ENCODE data around the gene TTC4. TPM values are rescaled to one million over a fixed set of nuclear protein-coding genes. Genes with fewer than 3 reads are reported as not detected.

The TTC4 gene
- total RNA-seq, 2 donors from 2014 or later = 15.1 to 26.4 TPM

DNA sequence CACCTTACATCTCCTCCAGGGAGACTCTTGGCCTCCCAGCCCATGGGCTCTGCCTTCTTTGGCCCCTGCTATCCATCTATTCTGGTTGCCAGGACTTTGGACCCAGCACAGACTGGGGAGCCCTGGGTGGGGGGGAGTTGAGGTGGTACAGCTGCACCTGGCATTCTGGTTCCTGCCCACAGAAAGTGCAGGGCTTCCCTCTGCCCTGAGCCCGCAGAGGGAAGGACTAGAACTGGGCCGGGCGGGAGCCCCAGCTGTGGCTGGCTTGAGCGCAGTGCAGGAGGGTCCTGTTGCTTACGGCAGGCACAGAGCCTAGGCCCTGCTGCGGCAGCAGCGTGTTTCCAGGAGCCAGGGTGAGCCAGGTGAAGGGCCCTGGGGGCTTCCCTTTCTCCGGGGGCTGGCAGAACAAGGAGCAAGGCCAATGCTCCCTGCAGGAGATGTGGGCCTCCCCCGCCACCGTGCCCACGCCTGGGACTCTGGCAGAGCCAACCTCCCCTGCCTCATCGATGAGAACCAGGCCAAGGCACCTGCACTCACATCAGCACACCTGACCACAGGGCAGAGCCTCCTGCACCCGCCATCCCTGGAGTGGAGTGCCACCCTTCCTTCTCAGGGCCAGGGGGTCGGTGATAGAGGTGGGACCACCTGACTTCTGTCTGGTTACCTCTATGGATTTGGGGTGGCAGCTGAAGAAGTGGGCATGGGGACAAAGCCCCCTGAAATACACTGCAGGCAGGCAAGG is 32.6 kb downstream of the TTC4 start:
- peaks cover 7% of the 10 kb centered on the region for H3K36me3 Mint-ChIP-seq (ENCODE audit: low read depth)
- no peaks in the 10 kb centered on the region for H3K4me1 Mint-ChIP-seq
- no peaks in the 10 kb centered on the region for H3K9me3 Mint-ChIP-seq
- no peak overlapping the region for H3K27ac Mint-ChIP-seq
- no peak overlapping the region for H3K4me3 Mint-ChIP-seq
- no peak for ATAC-seq (replicated peaks)
- H3K27me3 Mint-ChIP-seq = no peaks in the 10 kb centered on the region

DNA sequence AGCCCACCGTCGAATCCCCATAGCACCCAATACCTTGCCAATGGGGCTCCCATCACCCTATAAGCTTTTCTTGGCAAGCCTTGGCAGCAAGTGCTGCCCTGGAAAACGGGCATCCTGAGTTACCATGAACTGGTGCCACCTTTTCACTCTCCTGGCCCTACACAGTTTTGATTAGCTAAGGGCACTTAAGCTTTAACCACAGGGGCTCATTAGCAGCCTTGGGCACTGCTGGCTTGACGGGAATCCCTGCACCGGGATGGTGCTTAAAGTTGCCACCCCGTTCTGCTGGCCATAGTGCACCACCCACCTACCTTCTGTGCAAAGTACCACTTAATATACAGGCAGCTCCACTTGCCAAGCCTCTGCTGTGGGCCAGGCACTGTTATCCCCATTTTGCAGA is 34.9 kb downstream of the TTC4 start:
- no peak for ATAC-seq (replicated peaks)
- Mint-ChIP-seq H3K36me3 (ENCODE audit: low read depth) (no peaks in the 10 kb centered on the region), H3K27me3 (no peaks in the 10 kb centered on the region), H3K4me1 (no peaks in the 10 kb centered on the region), H3K27ac (no peak overlapping the region), H3K9me3 (no peaks in the 10 kb centered on the region), H3K4me3 (no peak overlapping the region)

DNA sequence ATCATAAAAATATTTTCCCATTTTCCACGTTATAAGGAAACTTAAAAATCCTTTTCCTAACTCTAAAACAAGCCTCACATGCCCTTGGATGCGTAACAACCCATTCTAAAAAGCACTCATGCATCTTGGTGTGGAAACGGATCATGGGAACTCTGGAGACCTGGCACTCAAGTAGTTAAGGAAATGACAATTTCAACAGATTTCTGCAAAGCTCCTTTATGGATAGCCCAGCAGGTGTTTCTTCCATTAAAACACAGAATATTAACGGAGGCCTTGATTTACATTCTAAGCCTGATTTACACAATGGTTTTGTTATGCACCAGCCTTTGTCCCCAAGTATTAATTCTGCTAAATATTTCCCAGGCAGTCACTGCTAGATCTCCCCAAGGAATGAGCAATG is 35.8 kb downstream of the TTC4 start:
- H3K27me3 Mint-ChIP-seq = no peaks in the 10 kb centered on the region
- H3K36me3 Mint-ChIP-seq (ENCODE audit: low read depth) = peaks cover 6% of the 10 kb centered on the region
- H3K4me3 Mint-ChIP-seq = no peak overlapping the region
- no peaks in the 10 kb centered on the region for H3K9me3 Mint-ChIP-seq
- no peak for ATAC-seq (replicated peaks)
- H3K27ac Mint-ChIP-seq = no peak overlapping the region
- H3K4me1 Mint-ChIP-seq = no peaks in the 10 kb centered on the region

DNA sequence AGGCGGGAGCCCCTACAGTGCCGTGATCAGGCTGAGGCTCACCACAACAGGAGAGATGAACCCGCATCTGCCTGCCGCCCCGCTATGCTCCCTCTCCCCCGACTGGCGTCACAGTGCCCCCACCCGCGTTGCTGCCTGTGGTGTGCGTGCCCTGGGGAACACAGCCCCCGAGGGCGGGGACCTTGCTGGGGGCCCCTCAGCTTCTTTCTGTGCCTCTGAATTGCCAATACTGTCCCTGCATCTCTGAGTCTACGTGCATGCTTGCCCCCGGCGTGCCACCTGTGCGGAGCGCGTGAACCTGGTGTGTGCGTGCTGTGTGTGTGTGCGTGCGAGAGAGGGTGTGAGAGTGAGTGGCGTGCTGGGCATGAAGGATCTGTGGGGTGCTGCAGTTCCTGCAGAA is 38.4 kb downstream of the TTC4 start:
- Mint-ChIP-seq H3K9me3 (no peaks in the 10 kb centered on the region), H3K27ac (no peak overlapping the region), H3K36me3 (ENCODE audit: low read depth) (peaks cover 16% of the 10 kb centered on the region), H3K27me3 (no peaks in the 10 kb centered on the region), H3K4me3 (no peak overlapping the region), H3K4me1 (no peaks in the 10 kb centered on the region)
- ATAC-seq (replicated peaks) = no peak

DNA sequence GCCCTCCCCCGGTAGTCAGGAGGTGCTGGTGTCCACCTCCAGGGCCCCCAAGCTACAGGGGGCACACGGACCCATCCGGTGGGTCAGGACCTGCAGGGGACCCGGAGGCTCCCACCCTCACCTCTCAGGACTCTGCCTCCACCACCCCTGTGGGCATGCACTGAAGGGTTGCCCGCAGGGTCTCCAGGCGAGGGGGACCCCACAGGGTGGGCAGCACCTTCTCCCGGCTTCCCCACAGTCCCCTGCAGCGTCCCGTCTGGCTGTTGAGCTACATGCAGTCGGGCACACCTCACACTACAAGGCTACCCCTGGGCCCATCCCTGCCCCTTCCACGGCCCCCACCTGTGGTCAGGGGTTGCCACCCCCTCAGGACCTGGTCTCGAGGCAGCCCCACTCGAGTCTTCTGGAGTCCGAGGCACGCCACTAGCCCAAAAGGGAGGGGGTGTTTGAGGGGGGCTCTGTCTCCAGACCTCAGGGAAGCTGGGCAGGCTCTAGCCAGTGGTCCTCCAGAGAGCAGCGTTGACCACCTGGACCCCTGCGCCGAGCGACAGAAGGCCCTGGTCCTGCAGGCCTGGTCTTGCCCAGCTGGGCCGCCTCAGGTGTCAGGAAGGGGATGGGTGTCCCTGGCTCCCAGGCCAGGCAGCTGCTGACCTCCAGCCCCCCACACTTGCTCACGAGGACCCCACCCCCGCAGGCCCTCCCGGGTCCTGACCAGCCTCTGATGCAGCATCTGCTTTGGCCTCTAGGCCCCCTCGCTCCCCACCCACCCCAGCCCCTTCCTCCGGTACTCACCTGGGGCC is 39.0 kb downstream of the TTC4 start:
- Mint-ChIP-seq H3K4me1 (no peaks in the 10 kb centered on the region), H3K27me3 (no peaks in the 10 kb centered on the region), H3K9me3 (no peaks in the 10 kb centered on the region), H3K36me3 (ENCODE audit: low read depth) (peaks cover 16% of the 10 kb centered on the region), H3K27ac (no peak overlapping the region), H3K4me3 (no peak overlapping the region)
- ATAC-seq (replicated peaks) = no peak

DNA sequence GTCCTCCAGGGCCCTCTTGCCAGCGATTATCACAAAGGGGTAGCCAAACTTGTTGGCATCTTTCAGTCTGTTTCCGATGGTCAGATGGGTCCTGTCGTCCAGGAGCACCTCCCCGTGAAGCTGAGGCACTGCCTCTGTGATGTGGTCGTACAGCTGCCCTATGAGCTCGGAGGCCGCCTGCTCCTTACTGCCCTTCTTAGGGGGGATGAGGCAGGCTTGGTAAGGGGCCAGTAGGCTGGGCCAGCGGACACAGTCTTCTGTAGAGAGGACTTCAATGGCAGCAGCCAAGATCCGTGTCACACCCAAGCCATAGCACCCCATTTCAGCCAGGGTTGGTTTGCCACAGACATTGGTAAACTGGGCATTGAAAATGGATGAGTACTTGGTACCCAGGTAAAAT is 42.2 kb downstream of the TTC4 start:
- peaks cover 16% of the 10 kb centered on the region for H3K36me3 Mint-ChIP-seq (ENCODE audit: low read depth)
- ATAC-seq (replicated peaks) = no peak
- H3K27ac Mint-ChIP-seq = no peak overlapping the region
- peaks cover 2% of the 10 kb centered on the region for H3K4me1 Mint-ChIP-seq
- no peaks in the 10 kb centered on the region for H3K9me3 Mint-ChIP-seq
- no peaks in the 10 kb centered on the region for H3K27me3 Mint-ChIP-seq
- H3K4me3 Mint-ChIP-seq = no peak overlapping the region

DNA sequence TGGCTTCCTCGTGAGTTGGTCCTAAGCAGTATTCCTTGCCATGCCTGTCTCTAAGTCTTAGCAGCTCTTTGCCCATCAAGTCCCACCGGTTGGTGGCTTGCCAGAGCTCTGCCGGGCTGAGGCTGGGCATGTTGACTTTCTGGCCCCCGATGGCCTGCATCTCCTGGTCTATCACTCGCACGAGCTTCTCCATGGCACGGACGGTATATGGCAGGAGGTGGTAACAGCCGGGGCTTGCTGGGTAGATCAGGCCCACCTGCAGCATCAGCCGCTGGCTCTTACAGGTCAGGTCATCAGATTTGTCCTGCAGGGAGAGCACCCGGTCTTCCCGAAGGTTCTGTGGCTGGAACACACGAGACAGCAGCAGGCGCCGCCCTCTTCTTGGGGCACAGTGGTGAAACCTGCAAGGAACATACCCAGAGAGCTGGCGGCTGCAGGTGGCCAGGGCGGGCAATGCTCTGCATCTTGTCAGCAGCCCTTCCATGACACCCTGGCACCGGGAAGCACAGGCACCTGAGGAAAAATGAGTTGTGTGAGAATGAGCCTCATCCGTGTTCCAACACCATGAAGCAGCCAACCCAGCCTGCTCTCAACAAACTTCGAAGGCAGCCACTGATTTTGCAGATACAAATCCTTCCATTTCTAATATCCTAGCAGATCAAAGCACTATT is 43.2 kb downstream of the TTC4 start:
- peaks cover 16% of the 10 kb centered on the region for H3K36me3 Mint-ChIP-seq (ENCODE audit: low read depth)
- no peak for ATAC-seq (replicated peaks)
- no peak overlapping the region for H3K4me3 Mint-ChIP-seq

DNA sequence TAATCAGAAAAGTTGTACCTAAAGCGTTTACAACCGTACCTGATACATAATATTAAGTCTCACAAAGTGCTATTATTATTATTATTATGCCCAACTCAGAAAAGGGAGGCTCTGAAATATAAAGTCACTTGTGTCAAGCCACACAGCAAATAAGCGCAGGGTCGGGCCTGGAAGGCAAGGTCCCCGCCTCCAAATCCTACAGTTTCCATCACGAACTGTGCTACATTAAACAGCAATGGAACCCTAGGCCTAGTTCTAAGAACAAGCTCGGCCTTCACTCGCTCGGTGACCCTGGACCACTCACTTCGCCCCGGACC is 48.1 kb downstream of the TTC4 start:
- no peaks in the 10 kb centered on the region for H3K36me3 Mint-ChIP-seq (ENCODE audit: low read depth)
- ATAC-seq (replicated peaks) = no peak
- no peaks in the 10 kb centered on the region for H3K9me3 Mint-ChIP-seq
- peaks cover 11% of the 10 kb centered on the region for H3K4me1 Mint-ChIP-seq
- peak overlapping the region; percentile 89 for H3K27ac Mint-ChIP-seq
- no peaks in the 10 kb centered on the region for H3K27me3 Mint-ChIP-seq
- peak overlapping the region; percentile 93 for H3K4me3 Mint-ChIP-seq

More for the DNA sequence above, 43.2 kb downstream of the TTC4 start:
- no peaks in the 10 kb centered on the region for H3K9me3 Mint-ChIP-seq
- no peaks in the 10 kb centered on the region for H3K27me3 Mint-ChIP-seq
- peaks cover 6% of the 10 kb centered on the region for H3K4me1 Mint-ChIP-seq
- no peak overlapping the region for H3K27ac Mint-ChIP-seq

DNA sequence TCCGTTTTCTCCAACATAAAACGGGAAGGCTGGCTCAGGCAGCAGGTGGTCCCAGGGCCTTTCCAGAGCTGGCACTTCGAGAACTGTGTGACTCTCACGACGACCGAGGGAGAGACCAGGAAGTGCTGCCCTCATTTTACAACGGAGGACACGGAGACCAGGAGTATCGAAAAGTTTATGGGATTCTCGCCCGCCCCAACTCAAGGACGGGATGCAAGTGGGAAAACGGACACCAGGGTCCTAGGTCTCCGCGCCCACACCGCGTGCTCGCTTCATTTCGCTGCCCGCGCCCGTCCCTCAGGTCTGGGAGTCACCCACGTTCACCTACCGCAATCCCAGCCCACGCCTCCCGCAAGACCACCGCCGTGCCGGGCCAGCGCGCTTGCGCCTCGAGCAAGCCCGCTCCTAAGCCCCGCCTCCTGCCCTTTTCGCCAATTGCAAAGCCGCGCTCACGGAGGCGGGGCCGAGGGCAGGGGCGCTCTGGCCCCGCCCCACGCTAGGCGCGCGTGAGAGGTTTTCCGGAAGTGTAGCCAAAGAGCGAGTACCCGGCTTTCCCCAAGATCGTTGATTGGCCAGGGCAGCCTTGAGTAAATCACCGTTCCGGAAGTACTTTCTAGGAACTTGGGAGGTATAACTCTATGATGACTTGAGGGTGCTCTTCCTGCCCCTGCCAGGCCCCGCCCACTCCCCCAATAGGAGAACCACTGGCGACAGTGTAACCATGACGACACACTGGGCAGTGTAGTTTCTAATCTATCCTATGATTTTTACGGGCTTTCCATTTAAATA is 48.7 kb downstream of the TTC4 start, which contains the start of gene PARS2:
Gene PARS2, minus strand, starts transcription at position 391 of the 789 bp plus-strand sequence. CDS start 5,362 bp downstream, outside the sequence.
- Mint-ChIP-seq H3K36me3 (ENCODE audit: low read depth) (no peaks in the 10 kb centered on the region), H3K27ac (peak within 1 kb of the TSS; percentile 89), H3K9me3 (no peaks in the 10 kb centered on the region), H3K4me3 (peak within 1 kb of the TSS; percentile 93), H3K4me1 (peaks cover 11% of the 10 kb centered on the region), H3K27me3 (no peaks in the 10 kb centered on the region)
- peak; percentile 96 for ATAC-seq (replicated peaks)

DNA sequence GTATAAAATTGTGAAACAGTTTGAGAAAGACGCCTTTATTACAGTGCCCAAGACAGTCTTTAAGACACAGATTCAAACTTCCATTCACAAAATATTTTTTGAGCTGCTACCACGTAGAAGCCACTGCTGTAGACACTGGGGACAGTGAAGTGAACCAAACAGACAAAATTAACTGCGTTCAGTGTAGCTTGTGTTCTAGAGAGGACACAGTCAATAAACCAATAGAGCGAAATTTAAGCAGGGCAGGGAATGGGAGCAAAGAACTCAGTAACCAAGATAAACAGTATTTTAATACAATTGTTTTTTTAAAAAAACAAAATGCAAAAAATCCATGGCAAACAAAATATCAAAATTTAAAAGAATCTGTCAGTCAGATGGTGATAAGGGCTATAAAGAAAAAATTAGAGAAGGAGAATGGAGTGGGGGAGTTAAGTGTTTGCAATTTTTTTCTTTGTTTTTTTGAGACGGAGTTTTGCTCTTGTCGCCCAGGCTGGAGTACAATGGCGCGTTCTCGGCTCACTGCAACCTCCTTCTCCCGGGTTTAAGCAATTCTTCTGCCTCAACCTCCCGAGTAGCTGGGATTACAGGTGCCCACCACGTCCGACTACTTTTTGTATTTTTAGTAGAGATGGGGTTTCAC is 49.4 kb downstream of the TTC4 start:
- H3K4me1 Mint-ChIP-seq = peaks cover 11% of the 10 kb centered on the region
- H3K9me3 Mint-ChIP-seq = no peaks in the 10 kb centered on the region
- H3K27me3 Mint-ChIP-seq = no peaks in the 10 kb centered on the region
- ATAC-seq (replicated peaks) = peak; percentile 8
- no peaks in the 10 kb centered on the region for H3K36me3 Mint-ChIP-seq (ENCODE audit: low read depth)
- peak overlapping the region; percentile 89 for H3K27ac Mint-ChIP-seq
- peak overlapping the region; percentile 93 for H3K4me3 Mint-ChIP-seq

DNA sequence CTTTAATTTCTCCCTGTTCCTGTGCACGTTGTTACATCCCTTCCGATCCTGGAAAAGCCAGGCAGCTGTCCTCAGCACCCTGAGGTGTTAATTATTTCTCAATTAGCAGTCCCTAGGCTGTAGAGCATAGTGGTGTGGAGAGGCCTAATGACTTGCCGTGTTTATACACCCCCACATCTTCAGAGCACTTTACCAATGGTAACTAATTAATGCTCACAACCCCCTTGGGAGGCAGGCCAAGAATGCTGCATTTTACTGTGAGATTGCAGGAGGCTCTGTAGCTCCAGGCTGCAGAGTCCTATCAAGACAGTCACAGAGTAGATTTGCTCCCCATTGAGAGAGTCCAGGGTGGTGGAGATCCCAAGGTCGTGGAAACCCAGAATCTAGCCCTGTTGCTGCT is 51.1 kb downstream of the TTC4 start:
- no peaks in the 10 kb centered on the region for H3K36me3 Mint-ChIP-seq (ENCODE audit: low read depth)
- no peak for ATAC-seq (replicated peaks)
- H3K27ac Mint-ChIP-seq = no peak overlapping the region
- no peaks in the 10 kb centered on the region for H3K27me3 Mint-ChIP-seq
- H3K4me3 Mint-ChIP-seq = no peak overlapping the region
- peaks cover 11% of the 10 kb centered on the region for H3K4me1 Mint-ChIP-seq
- no peaks in the 10 kb centered on the region for H3K9me3 Mint-ChIP-seq

DNA sequence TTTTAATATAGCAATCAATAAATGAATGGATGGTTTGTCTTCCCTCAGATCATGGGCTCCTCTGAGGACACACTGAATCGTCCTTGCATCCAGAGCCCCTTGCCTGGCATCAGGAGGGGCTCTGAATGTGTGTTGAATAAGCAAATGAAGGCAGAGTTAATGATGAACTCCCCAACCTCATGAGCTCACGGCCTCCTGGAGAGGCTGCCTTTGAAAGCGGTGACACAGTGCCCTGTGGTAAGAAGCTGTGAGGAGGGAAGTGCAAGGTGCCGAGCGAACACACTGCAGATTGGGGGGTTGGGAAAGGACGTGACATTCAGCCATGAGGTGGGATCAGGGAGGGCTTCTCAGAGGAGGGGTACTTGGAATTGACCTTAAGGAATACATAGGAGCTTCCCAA is 51.9 kb downstream of the TTC4 start:
- H3K27me3 Mint-ChIP-seq = no peaks in the 10 kb centered on the region

DNA sequence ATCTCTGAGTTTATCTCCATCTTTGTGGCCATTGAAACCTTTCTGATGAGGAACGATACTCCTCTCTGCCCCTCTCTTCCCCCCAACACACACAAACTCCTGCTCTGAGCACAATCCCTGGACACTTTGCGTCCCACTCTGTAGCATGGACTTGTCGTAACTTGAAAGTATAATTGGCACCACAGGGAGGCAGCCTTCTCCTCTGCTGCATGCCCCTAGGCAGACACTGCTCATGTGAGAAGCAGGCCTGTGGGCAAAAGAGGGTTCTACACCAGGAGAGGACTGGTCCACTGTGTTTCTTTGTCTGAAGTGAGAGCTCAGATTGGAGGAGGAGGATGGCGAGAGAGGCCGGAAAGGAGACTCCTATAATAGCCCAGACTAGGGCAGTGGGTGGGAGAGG is 52.4 kb downstream of the TTC4 start:
- Mint-ChIP-seq H3K4me1 (peaks cover 6% of the 10 kb centered on the region), H3K9me3 (no peaks in the 10 kb centered on the region), H3K4me3 (no peak overlapping the region), H3K36me3 (ENCODE audit: low read depth) (no peaks in the 10 kb centered on the region), H3K27ac (no peak overlapping the region), H3K27me3 (no peaks in the 10 kb centered on the region)
- ATAC-seq (replicated peaks) = no peak

More for the DNA sequence above, 51.9 kb downstream of the TTC4 start:
- Mint-ChIP-seq H3K9me3 (no peaks in the 10 kb centered on the region), H3K27ac (no peak overlapping the region), H3K36me3 (ENCODE audit: low read depth) (no peaks in the 10 kb centered on the region), H3K4me3 (no peak overlapping the region), H3K4me1 (peaks cover 11% of the 10 kb centered on the region)
- ATAC-seq (replicated peaks) = no peak

DNA sequence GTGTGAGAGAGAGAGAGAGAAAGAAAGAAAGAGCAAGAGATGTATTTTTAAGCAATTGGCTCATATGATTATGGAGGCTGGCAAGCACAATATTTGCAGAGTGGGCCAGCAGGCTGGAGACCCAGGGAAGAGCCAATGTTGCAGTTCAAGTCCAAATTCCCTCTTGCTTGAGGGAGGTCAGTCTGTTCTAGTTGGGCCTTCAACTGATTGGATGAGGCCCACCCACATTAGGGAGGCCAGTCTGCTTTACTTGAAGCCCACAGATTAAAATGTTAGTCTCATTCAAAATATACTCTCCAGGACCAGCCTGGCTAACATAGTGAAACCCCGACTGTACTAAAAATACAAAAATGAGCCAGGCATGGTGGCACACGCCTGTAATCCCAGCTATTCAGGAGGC is 57.3 kb downstream of the TTC4 start:
- Mint-ChIP-seq H3K27ac (no peak overlapping the region), H3K4me3 (no peak overlapping the region), H3K4me1 (no peaks in the 10 kb centered on the region), H3K36me3 (ENCODE audit: low read depth) (no peaks in the 10 kb centered on the region), H3K27me3 (no peaks in the 10 kb centered on the region), H3K9me3 (no peaks in the 10 kb centered on the region)
- no peak for ATAC-seq (replicated peaks)

All from activated T-helper 17 cell treated with anti-CD3 and anti-CD28 coated beads, Interleukin-2, amount 50 U/mL, for 72 hours (primary cell).